Thyroid gland (tissue), 4 donors: ENCODE data around the gene SCN7A.

ENCODE experiments used
- POLR2A ChIP-seq, 2 donors: fragments of 450-650 bp; IDR thresholded peaks; one replicate each; pipeline ENCODE4 v1.6.1; 2017; ENCODE audit warnings: antibody characterized with exemption in 2 of 2, mild to moderate bottlenecking in 2 of 2, moderate library complexity in 1 of 2
- TF ChIP-seq, protein P1 (sequence below), 6 experiments: fragments of 200-600 bp in 3 of 6; fragments of 450-650 bp in 3 of 6; sonication (generic) in 3 of 6; IDR thresholded peaks; one replicate each; pipeline ENCODE4 v1.5.1; 2016 to 2019; ENCODE audit warnings: antibody characterized with exemption in 6 of 6, mild to moderate bottlenecking in 2 of 6, inconsistent platforms in 1 of 6, moderate library complexity in 1 of 6

DNA sequence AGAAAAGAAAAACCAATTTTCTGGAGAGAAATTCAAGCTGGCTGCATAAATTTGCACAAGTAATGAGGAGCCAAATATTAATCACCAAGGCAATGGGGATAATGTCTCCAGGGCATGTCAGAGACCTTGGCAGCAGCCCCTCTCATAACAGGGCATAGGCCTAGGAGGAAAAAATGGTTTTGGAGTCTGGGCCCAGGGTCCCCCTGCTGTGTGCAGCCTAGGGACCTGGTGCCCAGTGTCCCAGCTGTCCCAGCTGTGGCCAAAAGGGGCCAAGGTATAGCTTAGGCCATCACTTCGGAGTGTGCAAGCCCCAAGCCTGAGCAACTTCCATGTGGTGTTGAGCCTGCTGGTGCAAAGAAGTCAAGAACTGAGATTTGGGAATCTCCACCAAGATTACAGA lies 57.1 kb downstream of the SCN7A start:
- TF ChIP-seq, protein P1, sequence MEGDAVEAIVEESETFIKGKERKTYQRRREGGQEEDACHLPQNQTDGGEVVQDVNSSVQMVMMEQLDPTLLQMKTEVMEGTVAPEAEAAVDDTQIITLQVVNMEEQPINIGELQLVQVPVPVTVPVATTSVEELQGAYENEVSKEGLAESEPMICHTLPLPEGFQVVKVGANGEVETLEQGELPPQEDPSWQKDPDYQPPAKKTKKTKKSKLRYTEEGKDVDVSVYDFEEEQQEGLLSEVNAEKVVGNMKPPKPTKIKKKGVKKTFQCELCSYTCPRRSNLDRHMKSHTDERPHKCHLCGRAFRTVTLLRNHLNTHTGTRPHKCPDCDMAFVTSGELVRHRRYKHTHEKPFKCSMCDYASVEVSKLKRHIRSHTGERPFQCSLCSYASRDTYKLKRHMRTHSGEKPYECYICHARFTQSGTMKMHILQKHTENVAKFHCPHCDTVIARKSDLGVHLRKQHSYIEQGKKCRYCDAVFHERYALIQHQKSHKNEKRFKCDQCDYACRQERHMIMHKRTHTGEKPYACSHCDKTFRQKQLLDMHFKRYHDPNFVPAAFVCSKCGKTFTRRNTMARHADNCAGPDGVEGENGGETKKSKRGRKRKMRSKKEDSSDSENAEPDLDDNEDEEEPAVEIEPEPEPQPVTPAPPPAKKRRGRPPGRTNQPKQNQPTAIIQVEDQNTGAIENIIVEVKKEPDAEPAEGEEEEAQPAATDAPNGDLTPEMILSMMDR (IDR thresholded peaks at IDR 0.05) = no peak
- no peak for TF ChIP-seq POLR2A (IDR thresholded peaks at IDR 0.05)
